GM12878 (cell line): ENCODE data around the gene PLXNC1. TPM values are rescaled to one million over a fixed set of nuclear protein-coding genes. Genes with fewer than 3 reads are reported as not detected.

Experiments used
- ATAC-seq: fragments of 200-7000 bp; cut with Tn5 transposase; 3 replicates; pipeline ENCODE4 v1.9.1; 2020; ENCODE audit warnings: mild to moderate bottlenecking, moderate library complexity
- BruUV-seq: library from RNA; stranded (reverse); fragments of 400-500 nt; replicated peaks from 2 replicates; lab custom pipeline; 2021; lab: Mats Ljungman, UMichigan
- CTCF ChIA-PET: fragments of 300-600 bp; sonication (Branson Sonifier 250); formaldehyde crosslinking; extraction: SDS; loops from one replicate; lab custom pipeline; 2021; ENCODE audit warnings: inconsistent platforms; lab: Yijun Ruan, JAX
- POLR2A ChIA-PET: fragments of 350-600 bp; formaldehyde crosslinking; extraction: SDS; loops from one replicate; lab custom pipeline; 2021; ENCODE audit warnings: inconsistent platforms; lab: Charles Lee
- RAD21 ChIA-PET: fragments of 300-600 bp; sonication (Branson Sonifier 250); formaldehyde crosslinking; loops from one replicate; lab custom pipeline; 2023; ENCODE audit warnings: antibody characterized with exemption; ENCODE audit not compliant: unreplicated experiment; lab: Charles Lee
- SMC1A ChIA-PET: fragments of 300-600 bp; sonication (Branson Sonifier 250); formaldehyde crosslinking; loops from one replicate; lab custom pipeline; 2023; ENCODE audit not compliant: unreplicated experiment, uncharacterized antibody; lab: Charles Lee
- DNase-seq: peaks from one replicate; pipeline ENCODE4 v3.0.0-alpha.2; 2011; ENCODE audit warnings: low read depth, low spot score
- FAIRE-seq: peaks from 3 replicates; lab custom pipeline; 2011; peaks lifted over from hg19 to GRCh38; lab: Jason Lieb, UNC
- H2AFZ ChIP-seq: 2 replicates; pipeline ENCODE4 v1.6.0; 2011; ENCODE audit warnings: low read depth, low read length, control low read depth; ENCODE audit not compliant: control insufficient read depth
- H3K27ac ChIP-seq: 2 replicates; pipeline ENCODE4 v1.5.1; 2011; ENCODE audit warnings: control low read depth; ENCODE audit not compliant: control insufficient read depth, insufficient read depth
- H3K27me3 ChIP-seq, 2 experiments: replicated peaks in 1 of 2; 2 replicates each; pipeline versions ENCODE4 v1.6.0 to v1.6.1; 2011; ENCODE audit warnings: low read length in 1 of 2; ENCODE audit not compliant: control insufficient read depth in 2 of 2, insufficient read depth in 2 of 2
- H3K36me3 ChIP-seq, 2 experiments: 2 replicates each; pipeline ENCODE4 v1.5.1; 2011; ENCODE audit warnings: low read length in 1 of 2; ENCODE audit not compliant: control insufficient read depth in 2 of 2, insufficient read depth in 2 of 2
- H3K4me1 ChIP-seq: 2 replicates; pipeline ENCODE4 v1.6.1; 2011; ENCODE audit warnings: mild to moderate bottlenecking, low read length, moderate library complexity, mixed read lengths; ENCODE audit not compliant: control insufficient read depth, insufficient read depth
- H3K4me2 ChIP-seq: 2 replicates; pipeline ENCODE4 v1.6.0; 2011; ENCODE audit warnings: control low read depth; ENCODE audit not compliant: control insufficient read depth, insufficient read depth
- H3K4me3 ChIP-seq: fragments of 200-600 bp; sonication (generic); 2 replicates; pipeline ENCODE4 v1.5.1; 2016
- H3K79me2 ChIP-seq: 2 replicates; pipeline ENCODE4 v1.6.0; 2011; ENCODE audit warnings: low read length; ENCODE audit not compliant: control insufficient read depth, insufficient read depth
- H3K9ac ChIP-seq: 2 replicates; pipeline ENCODE4 v1.8.0; 2011; ENCODE audit warnings: low read length, control low read depth, mixed read lengths; ENCODE audit not compliant: control insufficient read depth, insufficient read depth
- H3K9me3 ChIP-seq: replicated peaks from 3 replicates; pipeline ENCODE4 v1.5.1; 2011; ENCODE audit warnings: mild to moderate bottlenecking, low read length; ENCODE audit not compliant: control insufficient read depth, insufficient read depth
- H4K20me1 ChIP-seq: 2 replicates; pipeline ENCODE4 v1.6.0; 2011; ENCODE audit not compliant: control insufficient read depth, insufficient read depth
- CHD1 ChIP-seq: IDR thresholded peaks from 2 replicates; pipeline ENCODE4 v1.6.1; 2012; ENCODE audit warnings: low read depth, low read length, improper control_type of control experiment
- IRF3 ChIP-seq: fragments of 450-650 bp; IDR thresholded peaks from 2 replicates; pipeline ENCODE4 v1.6.1; 2014; ENCODE audit warnings: mild to moderate bottlenecking
- NBN ChIP-seq: fragments of 450-650 bp; IDR thresholded peaks from 2 replicates; pipeline ENCODE4 v1.6.1; 2016
- SIX5 ChIP-seq: IDR thresholded peaks from 2 replicates; pipeline ENCODE4 v1.6.1; 2011; ENCODE audit warnings: mild to moderate bottlenecking, low read depth, low read length, moderate library complexity; ENCODE audit not compliant: severe bottlenecking
- ZBTB40 ChIP-seq: fragments of 450-650 bp; IDR thresholded peaks from 2 replicates; pipeline ENCODE4 v1.6.1; 2016; ENCODE audit warnings: mild to moderate bottlenecking, moderate library complexity, borderline replicate concordance
- WGBS: methylation state at CpG from one replicate; pipeline ENCODE4 v1.1.6; 2016; ENCODE audit warnings: low lambda C conversion rate; ENCODE audit not compliant: insufficient replicate concordance, insufficient coverage; ENCODE audit errors: missing lambda C conversion rate; 5-methylcytosine and 5-hydroxymethylcytosine counted together
- in situ Hi-C: fragments of 300-500 bp; cut with MboI; formaldehyde crosslinking; loops from 9 replicates; pipeline ENCODE4 v1.14.3; 2018; ENCODE audit warnings: mixed read lengths
- intact Hi-C: fragments of 100-400 bp; cut with micrococcal nuclease; formaldehyde crosslinking; loops from one replicate; pipeline ENCODE4 v1.14.2; 2022; ENCODE audit not compliant: unreplicated experiment
- polyA plus RNA-seq, 11 experiments: library from polyadenylated mRNA; depleted of rRNA in 4 of 11; unstranded in 6 of 11; stranded (reverse) in 5 of 11; fragments of >200 nt; fragmentation: Nextera tagmentation in 4 of 11; fragmentation: Illumina TruSeq in 1 of 11; extraction: Ambion mirVana in 4 of 11; extraction: Trizol in 1 of 11; gene quantifications; 1 replicate in 1 of 11; 2 replicates in 10 of 11; pipeline versions ENCODE4 v1.2.1 to v1.2.3, GENCODE V29; 2011 to 2016; ENCODE audit warnings: inconsistent platforms in 2 of 11, missing spikeins in 2 of 11, low read depth in 1 of 11
- total RNA-seq, 4 experiments: library from RNA; depleted of rRNA in 3 of 4; stranded (reverse); fragments of >200 nt in 3 of 4; fragmentation: Illumina TruSeq in 1 of 4; extraction: Trizol in 1 of 4; gene quantifications; 2 replicates each; pipeline versions ENCODE4 v1.2.1 to v1.2.3, GENCODE V29; 2013 to 2021

The PLXNC1 gene
- total and polyA plus RNA-seq, 10 of the 15 experiments (the other 5 are each of a cell fraction or from before 2014, with no cell fraction given) = 5.2 to 41.2 (median 24.6) TPM

- Histone ChIP-seq H2AFZ (no peak overlapping the region), H4K20me1 (no peaks in the 10 kb centered on the region), H3K27ac (no peak overlapping the region), H3K4me2 (no peak overlapping the region), H3K9me3 (no peaks in the 10 kb centered on the region), H3K79me2 (no peaks in the 10 kb centered on the region), H3K9ac (no peak overlapping the region), H3K27me3 (no peaks in the 10 kb centered on the region), H3K4me3 (no peak overlapping the region), H3K4me1 (no peaks in the 10 kb centered on the region; the same call in 1 of the 2 replicates), H3K36me3 (no peaks in the 10 kb centered on the region)
- SMC1A ChIA-PET = interaction anchor here (0.6 to 3.7 kb wide), 12 partner anchors 9 to 739 kb away, joined by 3 to 35 read pairs (median 7); no protein-coding TSS in a partner anchor
- intact Hi-C loops (no loop called here), in situ Hi-C loops (loop anchor here (5.0 kb wide), 1 partner anchor 396 kb away; no protein-coding TSS in a partner anchor)
- BruUV-seq = no TSS peak
- CTCF ChIA-PET = interaction anchor here (0.5 to 3.9 kb wide), 15 partner anchors 9 to 739 kb away, joined by 3 to 51 read pairs (median 14); no protein-coding TSS in a partner anchor
- RAD21 ChIA-PET = interaction anchor here (0.8 to 2.8 kb wide), 10 partner anchors 8 to 739 kb away, joined by 3 to 24 read pairs (median 8); no protein-coding TSS in a partner anchor
- no peak for ATAC-seq
- TF ChIP-seq NBN = no peak
- no peak for DNase-seq
- no peak for FAIRE-seq
- POLR2A ChIA-PET = no interaction called here
- 92% methylated on average over 1 of the region's 1 CpG for WGBS
Measured at GRCh38 chr12:94135896-94136295, 12.5 kb upstream of the PLXNC1 start.

GRCh38 chr12:94139816-94140215 is 8.6 kb upstream of the PLXNC1 start:
- 94% methylated on average over 20 of the region's 21 CpGs for WGBS
- TF ChIP-seq ZBTB40 (no peak), SIX5 (no peak), CHD1 (no peak), IRF3 (no peak)

More at GRCh38 chr12:94139816-94140215, 8.6 kb upstream of the PLXNC1 start:
- DNase-seq = no peak
- SMC1A ChIA-PET = interaction anchor here (1.4 to 2.0 kb wide), 2 partner anchors 8 to 386 kb away, joined by 3 to 7 read pairs; partner anchors contain the start of gene PLXNC1
- Histone ChIP-seq H3K27ac (no peak overlapping the region), H3K36me3 (no peaks in the 10 kb centered on the region), H3K9ac (no peak overlapping the region), H3K4me2 (no peak overlapping the region), H3K9me3 (no peaks in the 10 kb centered on the region), H4K20me1 (no peaks in the 10 kb centered on the region), H2AFZ (no peak overlapping the region), H3K27me3 (no peaks in the 10 kb centered on the region), H3K79me2 (no peaks in the 10 kb centered on the region), H3K4me3 (no peak overlapping the region), H3K4me1 (no peaks in the 10 kb centered on the region; the same call in 1 of the 2 replicates)
- CTCF ChIA-PET = interaction anchor here (2.1 kb wide), 1 partner anchor 391 kb away, joined by 6 read pairs; no protein-coding TSS in a partner anchor
- intact Hi-C loops (loop anchor here (1.0 kb wide), 1 partner anchor 392 kb away; no protein-coding TSS in a partner anchor), in situ Hi-C loops (loop anchor here (5.0 kb wide), 1 partner anchor 392 kb away; no protein-coding TSS in a partner anchor)
- BruUV-seq = no TSS peak
- FAIRE-seq = no peak
- POLR2A ChIA-PET = no interaction called here
- no peak for ATAC-seq
- RAD21 ChIA-PET = no interaction called here
